ENCODE data around the gene P2RX2.

DNA sequence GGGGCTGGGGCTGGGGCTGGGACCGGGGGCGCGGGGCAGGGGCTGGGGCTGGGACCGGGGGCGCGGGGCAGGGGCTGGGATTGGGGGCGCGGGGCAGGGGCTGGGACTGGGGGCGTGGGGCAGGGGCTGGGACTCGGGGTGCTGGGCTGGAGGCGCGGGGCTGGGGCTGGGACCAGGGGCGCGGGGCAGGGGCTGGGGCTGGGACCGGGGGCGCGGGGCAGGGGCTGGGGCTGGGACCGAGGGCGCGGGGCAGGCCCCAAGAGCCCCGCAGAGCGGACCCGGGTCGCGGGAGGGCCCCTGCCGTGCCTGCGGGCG is 452 bp downstream of the P2RX2 start:
- TF ChIP-seq CTCF (IDR thresholded peaks at IDR 0.05): no peak
- TF ChIP-seq POLR2AphosphoS5 (IDR thresholded peaks at IDR 0.05): no peak
- TF ChIP-seq EP300 (IDR thresholded peaks at IDR 0.05): no peak
